ENCODE measurements around the gene DRC7.
"Not testable (repeated sequence)": the region's sequence is repeated elsewhere in the genome, so short reads cannot be mapped to it uniquely, and the experiment has no call there.

Gene DRC7

GRCh38 chr16:57721356-57722209 lies 27.0 kb downstream of the DRC7 start:
- DNase-seq = no peak

- DNase-seq = no peak
These were observed 27.5 kb downstream of the DRC7 start for GRCh38 chr16:57722210-57722499.

- no peak for DNase-seq
These were observed 28.0 kb downstream of the DRC7 start for GRCh38 chr16:57722651-57723050.

- DNase-seq = no peak
These were observed 28.6 kb downstream of the DRC7 start for GRCh38 chr16:57723170-57723569.

- DNase-seq = no peak
These were observed 29.9 kb downstream of the DRC7 start for GRCh38 chr16:57724531-57724930.

GRCh38 chr16:57725151-57725550 lies 30.5 kb downstream of the DRC7 start:
- DNase-seq = no peak

- no peak for DNase-seq
These were observed 30.9 kb downstream of the DRC7 start for GRCh38 chr16:57725554-57725953.

GRCh38 chr16:57725976-57726375 lies 31.4 kb downstream of the DRC7 start:
- DNase-seq = no peak

GRCh38 chr16:57726433-57726947 lies 31.9 kb downstream of the DRC7 start:
- no peak for DNase-seq

GRCh38 chr16:57727610-57728009 lies 33.0 kb downstream of the DRC7 start:
- DNase-seq = no peak

GRCh38 chr16:57728336-57729181 lies 34.0 kb downstream of the DRC7 start:
- DNase-seq = no peak

- no peak for DNase-seq
These were observed 34.5 kb downstream of the DRC7 start for GRCh38 chr16:57729182-57729484.

- DNase-seq = not testable (repeated sequence)
These were observed 35.2 kb downstream of the DRC7 start for GRCh38 chr16:57729852-57730251.

GRCh38 chr16:57730771-57731730 lies 36.4 kb downstream of the DRC7 start:
- DNase-seq = no peak

GRCh38 chr16:57732037-57732436 lies 37.4 kb downstream of the DRC7 start:
- DNase-seq = no peak

GRCh38 chr16:57732714-57733113 lies 38.1 kb downstream of the DRC7 start:
- DNase-seq = no peak

GRCh38 chr16:57734308-57734924 lies 39.8 kb downstream of the DRC7 start:
- DNase-seq = no peak

GRCh38 chr16:57734925-57735754 lies 40.5 kb downstream of the DRC7 start:
- peak; percentile 99 for DNase-seq

- DNase-seq = peak; percentile 11
These were observed 41.3 kb downstream of the DRC7 start, which contains the start of gene KATNB1 for GRCh38 chr16:57735755-57736418. Gene KATNB1 (plus strand): TSS chr16:57735770. CDS start chr16:57737244, 1,474 bp downstream.

- peak; percentile 61 for DNase-seq
These were observed 42.1 kb downstream of the DRC7 start for GRCh38 chr16:57736419-57737351.

Measured in activated CD4-positive, alpha-beta T cell treated with anti-CD3 and anti-CD28 coated beads, Interleukin-2, Interleukin-6, amounts not matched to agents 100 ng/mL and 50 ng/mL, durations not matched to agents 16 hours and 8 hours (primary cell).